GM03348 (cell line): ENCODE data around the gene GLE1.
"Not testable (repeated sequence)": the region's sequence is repeated elsewhere in the genome, so short reads cannot be mapped to it uniquely, and the experiment has no call there.

Experiments
- DNase-seq: peaks from one replicate; pipeline ENCODE4 v3.0.0; 2012; ENCODE audit warnings: low spot score

GLE1 gene

DNA sequence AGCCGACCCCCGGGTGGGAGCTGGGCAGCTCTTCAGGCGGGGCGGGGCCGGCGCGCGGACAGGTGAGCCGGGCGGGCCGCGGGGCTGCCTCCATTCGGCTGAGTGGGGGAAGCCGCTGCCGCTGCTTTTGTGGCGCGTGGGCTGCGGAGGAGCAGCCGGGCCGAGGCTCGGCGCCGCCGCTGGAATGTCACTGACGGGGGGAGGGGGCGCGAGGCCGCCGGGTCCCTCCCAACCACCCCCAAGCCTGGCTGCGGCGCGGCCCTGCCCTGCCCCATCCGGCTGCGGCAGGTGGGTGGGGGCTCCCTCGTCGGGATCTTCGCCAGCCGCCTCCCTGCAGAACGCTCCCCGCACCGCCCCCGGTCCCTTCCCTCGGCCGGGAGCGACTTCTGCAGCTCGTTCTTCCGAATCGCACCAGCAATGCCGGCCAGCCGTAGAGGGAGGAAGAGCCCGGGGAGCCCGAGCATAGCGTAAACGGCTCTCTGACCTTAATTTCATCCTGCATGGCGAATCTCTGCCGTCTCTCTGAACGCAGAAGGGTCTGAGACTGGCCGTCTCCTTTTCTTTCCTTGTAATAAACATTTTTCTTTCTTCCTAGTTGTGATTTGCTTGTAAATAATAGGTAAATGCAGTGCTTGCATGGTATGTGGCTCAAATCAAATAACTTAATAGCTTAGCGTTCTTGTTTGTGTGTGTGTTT lies 48.4 kb downstream of the GLE1 start:
- DNase-seq, result peak; percentile 73

DNA sequence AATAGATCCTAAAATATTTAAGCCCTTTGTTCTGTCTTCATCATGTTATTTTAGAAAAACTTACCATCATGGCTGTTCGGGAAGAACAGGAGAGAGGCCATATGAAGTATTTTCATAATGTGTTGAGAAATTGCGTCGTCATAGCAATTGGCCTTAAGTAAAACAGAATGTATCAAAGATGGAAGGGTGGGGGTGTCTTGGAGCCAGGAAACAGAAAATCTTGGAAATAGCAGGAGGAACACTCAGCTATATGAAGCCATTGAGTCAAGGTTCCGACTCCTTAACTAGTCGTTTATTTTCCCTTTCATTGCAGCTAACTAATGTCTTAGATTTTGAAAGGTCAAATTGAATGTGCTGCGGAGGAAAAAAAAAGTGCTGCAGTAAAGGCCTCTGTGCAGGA lies 49.2 kb downstream of the GLE1 start:
- DNase-seq, result peak; percentile 43

DNA sequence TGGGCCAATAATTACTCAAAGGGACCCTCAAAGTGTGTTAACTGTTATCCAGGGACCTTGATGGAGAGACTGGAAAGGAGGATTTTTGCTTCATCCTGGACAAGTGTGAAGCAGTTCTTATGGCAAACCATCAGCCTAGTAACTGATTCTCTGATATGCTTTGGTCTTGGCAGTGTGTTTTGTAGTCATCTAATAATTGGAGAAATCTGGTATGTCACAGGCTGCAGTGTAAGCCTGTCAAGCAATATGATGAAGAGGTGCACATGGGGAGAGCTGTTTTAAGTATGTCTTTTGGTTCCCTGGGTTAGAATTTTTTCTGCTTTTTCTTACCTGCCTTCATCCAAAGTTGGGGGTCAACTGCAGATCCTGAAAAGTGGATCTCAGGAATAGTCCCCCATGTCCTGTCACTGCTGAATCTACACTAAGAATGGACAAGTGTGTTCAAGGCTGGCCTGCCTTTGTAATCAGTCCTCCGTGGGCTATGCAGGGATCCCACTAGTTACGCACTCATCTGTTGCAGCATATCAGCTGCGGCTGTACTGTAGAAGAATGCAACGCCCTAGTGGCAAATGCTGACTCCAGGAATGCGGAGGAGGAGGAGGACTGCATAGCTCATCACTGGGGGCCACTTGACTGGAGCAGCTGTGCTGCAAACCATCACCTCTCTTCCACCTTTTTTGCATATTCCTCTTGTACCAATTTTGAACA lies 49.8 kb downstream of the GLE1 start:
- peak; percentile 84 for DNase-seq

DNA sequence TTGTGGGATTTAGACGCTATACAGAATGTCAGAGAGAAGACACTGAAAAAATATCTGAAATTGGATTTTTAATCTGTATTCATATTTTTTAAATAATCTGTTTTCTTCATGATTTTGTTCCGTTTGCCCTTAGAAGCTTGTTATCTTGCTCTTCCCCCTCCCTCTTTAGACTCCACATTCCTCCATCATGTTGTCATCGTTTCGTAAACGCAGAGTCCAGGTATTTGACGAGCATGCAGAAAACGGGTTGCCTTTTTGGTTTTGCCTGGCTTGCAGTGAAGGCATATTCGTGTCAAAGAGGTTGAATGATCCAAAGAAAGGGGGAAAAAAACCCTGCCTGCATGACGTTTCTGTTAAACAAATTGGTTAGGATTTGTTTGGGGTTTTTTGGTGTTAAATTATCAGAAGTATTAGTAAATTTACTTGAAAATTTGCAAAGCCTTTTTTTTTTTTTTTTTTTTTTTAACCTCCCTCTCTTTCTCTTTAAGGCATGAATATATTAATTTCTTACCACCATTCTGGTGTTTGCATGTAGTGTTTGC lies 50.7 kb downstream of the GLE1 start:
- peak; percentile 52 for DNase-seq

DNA sequence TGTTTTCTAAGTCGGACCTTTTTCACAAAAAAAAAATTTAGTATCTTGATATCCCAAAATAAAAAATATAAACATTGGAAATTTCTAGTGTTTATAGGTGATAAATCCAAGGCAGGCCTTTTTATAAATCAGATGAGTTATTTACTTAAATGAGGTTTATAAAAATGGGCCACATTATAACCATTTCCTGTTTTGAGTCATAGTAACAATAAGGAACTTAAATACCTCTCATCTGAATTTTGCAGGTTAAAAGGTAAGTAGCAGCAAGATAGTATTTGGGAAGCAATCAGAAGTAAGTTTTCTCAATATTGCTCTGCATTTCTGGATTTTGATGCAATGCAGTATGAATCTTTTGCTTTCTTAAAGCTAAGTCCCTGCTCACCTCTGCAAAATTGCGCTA lies 51.8 kb downstream of the GLE1 start:
- DNase-seq, result no peak

DNA sequence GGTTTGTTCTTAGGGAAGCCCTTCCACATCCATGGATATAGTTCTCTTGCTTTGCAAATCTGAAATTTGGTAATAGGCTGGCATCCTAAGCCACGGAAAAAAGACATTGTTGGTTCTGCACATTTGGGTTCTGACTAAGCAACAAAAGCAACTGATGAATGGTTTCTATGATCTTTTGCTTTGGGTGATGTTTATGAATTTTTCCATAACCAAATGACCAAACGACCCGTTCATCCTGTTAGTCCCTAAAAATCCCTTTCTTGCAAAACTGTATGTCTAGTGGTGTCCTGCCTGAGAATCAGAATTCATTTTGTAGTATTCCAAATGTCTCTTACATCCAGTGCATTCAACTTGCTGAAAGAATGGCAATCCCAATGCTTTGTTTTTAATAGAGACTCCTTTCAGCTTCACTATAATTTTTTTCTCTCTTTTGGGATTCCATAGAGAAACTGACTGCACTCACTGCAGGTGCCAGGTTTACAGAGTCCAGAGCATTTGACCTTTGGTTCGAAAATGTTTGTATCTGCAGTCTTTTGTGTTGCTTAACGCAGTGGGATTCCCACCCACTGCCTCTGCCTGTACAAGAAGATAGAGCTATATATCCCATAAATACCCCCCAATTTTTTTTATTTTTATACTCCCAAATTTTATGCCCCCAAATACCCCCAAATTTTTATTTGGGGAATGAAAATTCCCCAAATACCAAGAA lies 52.6 kb downstream of the GLE1 start:
- DNase-seq, result no peak

DNA sequence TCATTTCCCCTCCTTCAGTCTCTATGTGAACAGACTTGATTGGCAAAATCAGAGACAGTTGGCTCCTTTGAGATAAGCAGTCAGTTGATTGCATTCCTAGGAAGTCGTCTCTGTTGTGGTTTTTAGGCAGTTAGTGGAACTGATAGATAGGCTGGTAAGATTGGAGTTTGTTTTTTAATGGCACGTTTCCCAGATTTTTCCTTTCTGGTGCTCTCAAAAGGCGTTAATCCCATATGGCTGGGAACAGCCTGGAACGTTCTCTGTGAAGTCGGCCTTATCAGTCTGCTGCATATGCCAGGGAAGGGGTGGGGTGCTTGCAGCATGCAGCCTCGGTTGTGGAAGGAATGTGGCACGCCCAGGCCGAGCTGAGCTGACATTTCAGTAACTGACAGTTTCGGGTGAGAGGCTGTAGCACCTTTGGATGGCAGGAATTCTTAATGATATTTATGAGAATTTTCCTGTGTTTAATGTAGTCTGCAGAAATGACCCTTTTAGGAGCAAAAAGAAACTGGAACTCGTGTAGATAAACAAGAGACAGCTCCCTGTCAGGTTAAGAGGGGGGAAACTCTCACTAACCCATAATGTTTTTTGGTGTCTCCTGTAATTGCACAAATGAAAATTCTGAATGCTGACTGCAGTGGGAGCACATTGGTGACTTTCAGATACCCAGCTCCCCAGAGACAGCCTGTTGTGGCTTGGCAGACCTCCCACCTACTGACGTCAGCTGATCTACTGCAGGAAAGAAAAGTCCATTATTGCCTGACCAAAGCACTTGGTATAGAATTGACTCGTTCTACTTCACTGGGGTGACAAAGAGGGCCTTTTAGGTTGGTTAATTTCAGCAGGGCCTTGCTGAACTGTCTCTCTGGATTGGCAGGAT lies 54.2 kb downstream of the GLE1 start:
- DNase-seq, result peak; percentile 64

DNA sequence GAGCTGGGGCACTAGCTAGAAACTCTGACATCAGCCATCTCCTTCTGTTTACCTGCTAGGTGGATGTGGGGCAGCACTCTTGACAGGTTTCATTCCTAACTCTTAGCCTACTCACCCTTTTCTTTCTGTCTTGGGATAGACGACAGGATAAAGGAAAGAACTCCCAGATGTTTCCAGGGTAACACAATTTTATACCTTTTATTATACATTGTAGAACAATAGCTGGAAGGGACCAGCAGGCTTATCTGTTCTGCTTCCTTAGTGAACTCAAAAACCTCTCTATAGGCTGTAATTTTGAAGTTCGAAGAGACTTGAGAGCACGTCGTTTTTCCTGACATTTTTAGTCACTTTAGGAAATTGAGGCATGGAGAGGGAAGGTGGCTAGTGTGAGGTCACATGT lies 61.1 kb downstream of the GLE1 start:
- DNase-seq, result no peak

DNA sequence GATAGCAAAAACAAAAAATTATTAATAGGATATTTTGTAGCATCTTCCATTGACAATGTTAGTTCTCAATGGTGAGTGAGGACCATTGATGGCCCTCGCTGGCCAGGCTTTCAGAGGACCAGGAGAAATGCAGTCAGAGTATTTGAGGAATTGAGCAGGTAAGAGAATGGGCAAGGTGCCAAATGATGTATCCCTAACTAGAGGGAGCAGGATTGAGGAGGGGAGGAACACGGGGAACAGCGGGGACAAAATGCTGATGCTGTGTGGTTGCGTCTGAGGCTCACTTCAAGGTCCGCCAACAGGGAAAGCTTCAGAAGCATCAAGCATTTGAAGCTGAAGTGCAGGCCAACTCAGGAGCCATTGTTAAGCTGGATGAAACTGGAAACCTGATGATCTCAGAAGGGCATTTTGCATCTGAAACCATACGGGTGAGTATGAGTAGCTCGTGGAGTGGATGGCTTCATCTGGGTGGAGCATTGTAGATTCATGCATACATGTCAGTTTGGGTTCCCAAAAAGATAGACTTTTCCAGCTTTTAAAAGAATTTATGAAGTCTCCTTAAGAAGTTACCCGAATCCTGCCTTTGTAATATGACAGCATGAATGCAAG lies 64.1 kb downstream of the GLE1 start:
- DNase-seq, result no peak

DNA sequence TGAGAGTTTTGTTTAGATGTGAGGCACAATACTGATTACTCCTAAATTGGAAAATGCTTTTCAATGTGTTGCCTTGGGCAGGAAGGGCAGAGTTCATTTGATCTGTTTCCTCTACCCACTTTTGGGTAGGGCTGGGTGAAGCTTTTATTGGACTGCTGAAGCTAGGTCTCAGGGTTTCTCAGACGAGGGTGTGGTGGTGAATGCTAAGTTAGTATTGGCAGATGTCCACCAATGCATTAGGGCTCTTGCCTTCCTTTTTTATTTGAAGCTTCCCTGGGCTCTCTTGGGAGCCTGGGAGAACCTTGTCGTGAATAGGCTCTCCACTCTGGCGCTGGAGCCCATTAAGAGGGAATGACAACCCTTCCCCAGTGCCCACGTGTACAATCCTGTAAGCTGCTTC lies 71.0 kb downstream of the GLE1 start:
- peak; percentile 37 for DNase-seq

DNA sequence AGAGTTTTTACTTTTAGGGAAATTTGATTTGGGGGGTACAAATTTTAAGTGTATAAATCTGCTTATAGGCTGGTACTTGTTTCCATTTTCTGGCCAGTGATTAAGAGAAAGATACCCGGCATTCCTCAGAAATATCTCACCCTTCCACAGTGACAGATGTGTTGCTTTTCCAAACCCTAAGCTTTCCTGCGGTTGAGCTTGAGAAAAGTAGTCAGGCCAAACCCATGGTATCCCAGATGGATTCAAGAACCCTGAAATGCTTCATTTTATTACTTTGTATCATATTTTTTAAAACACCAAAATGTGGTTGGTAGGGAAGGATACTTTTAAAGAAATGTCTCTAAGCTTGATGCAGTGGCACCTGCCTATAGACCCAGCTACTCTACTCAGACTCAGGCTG lies 71.4 kb downstream of the GLE1 start:
- DNase-seq, result peak; percentile 51

DNA sequence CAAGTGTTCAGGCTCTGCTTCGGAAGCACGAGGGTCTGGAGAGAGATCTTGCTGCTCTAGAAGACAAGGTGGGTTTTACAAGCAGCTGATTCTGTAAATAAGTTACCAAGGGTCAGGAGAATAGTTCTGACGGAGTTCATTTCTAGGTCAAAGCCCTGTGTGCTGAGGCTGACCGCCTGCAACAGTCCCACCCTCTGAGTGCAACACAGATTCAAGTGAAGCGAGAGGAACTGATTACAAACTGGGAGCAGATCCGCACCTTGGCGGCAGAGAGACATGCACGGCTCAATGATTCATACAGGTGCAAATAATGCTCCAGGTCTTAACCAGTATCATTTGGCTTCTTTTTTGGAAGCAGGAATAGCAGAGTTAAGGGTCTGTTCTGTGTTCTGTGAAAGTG lies 72.7 kb downstream of the GLE1 start:
- DNase-seq, result no peak

DNA sequence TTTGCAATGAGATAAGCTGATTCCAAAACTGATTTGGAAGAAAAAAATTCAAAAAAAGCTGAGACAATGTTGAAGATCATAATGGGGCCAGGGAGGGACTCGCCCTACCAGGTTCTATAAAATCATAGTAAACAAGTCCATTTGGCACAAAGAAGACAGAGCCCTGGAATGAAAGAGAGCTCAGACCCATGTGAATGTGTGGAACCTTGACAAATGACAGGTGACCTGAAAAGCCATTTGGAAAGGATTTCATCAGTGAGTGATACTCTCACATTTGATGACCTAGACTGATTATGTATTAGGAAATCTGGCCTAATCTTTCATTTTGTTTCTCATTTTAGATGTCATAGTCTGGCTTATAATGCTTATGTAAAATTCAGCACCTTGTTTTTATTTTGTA lies 74.7 kb downstream of the GLE1 start:
- no peak for DNase-seq

DNA sequence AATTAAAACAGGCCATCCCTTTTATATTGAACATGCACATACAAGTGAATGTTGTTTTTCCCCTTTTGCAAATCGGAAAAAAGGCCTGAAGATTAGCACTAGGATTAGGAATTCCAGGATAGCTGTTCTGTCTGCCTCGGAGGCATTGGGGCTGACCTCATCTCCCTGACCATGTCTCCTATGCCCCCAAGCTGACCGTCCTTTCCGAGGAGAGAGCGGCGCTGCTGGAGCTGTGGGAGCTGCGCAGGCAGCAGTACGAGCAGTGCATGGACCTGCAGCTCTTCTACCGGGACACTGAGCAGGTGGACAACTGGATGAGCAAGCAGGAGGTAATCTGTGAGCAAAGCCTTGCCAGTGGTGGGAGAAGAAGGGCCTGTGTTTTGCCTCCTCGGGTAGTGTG lies 76.2 kb downstream of the GLE1 start:
- DNase-seq, result no peak

DNA sequence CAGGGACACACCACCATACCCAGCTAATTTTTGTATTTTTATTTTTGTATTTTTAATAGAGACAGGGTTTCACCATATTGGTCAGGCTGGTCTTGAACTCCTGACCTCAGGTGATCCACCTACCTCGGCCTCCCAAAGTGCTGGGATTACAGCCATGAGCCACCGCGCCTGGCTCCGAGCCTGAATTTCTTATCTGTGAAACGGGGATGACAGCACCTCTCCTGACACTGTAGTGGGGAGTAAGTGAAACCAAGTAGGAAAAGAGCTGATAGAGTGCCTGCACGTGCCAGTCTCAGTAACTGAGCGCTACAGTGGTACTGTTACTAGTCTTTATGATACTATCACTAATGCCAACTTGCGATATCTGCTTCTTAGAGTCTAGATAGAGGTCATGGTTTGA lies 80.6 kb downstream of the GLE1 start:
- not testable (repeated sequence) for DNase-seq

DNA sequence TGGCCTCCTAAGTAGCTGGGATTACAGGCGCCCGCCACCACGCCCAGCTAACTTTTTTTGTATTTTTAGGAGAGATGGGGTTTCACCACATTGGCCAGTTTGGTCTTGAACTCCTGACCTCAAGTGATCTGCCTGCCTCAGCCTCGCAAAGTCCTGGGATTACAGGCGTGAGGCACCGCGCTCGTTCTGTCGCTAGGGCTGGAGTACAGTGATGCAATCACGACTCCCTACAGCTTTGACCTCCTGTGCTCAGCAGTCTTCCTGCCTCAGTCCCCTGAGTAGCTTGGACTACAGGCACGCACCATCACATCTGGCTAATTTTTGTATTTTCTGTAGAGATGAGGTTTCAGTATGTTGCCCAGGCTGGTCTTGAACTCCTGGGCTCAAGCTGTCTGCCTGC lies 82.4 kb downstream of the GLE1 start:
- not testable (repeated sequence) for DNase-seq

DNA sequence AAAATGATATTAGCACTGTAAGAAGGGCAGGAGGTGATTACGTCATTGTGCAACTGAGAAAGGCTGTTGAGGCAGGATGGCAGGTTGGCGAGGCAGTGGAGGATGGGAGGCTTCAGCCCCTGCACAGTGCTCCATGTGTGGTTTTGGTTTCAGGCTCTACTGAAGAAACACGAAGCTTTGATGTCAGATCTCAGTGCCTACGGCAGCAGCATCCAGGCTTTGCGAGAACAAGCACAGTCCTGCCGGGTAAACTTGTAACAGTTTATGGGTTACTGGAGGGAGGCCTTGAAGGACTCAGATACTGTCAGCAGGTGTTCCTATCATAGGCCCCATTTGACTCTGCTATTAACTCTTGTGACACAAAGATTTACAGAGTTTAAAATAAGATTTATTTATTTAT lies 82.9 kb downstream of the GLE1 start:
- DNase-seq, result no peak

DNA sequence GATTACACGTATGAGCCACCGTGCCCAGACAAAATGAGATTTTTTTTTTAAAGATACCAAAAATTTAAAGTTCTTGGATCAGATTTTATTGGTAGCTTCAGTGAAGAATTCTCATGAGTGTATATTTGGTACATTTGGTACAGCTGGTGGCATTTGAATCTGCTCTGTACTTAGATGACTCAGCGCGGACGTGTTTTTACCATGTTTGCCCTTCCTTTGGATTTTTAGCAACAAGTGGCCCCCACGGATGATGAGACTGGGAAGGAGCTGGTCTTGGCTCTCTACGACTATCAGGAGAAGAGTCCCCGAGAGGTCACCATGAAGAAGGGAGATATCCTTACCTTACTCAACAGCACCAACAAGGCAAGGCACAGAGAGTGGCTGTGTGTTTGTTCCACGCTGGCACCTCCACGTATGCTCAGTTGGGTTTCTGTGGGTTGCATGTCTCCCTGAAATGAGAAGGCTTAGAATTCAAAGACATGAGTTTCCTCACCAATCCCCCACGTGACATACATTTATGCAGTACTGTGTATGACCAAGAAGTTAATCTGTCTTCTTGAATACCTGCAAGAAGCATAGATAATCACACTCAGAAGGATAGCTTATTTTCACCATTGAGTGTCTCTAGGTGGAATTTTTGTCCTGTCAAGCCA lies 84.2 kb downstream of the GLE1 start:
- DNase-seq, result no peak
